HT-29 (cell line): Measurements from ENCODE around the gene MYO5B. TPM values are rescaled to one million over a fixed set of nuclear protein-coding genes. Genes with fewer than 3 reads are reported as not detected.
"Not testable (repeated sequence)": the region's sequence is repeated elsewhere in the genome, so short reads cannot be mapped to it uniquely, and the experiment has no call there.

Experiments
- DNase-seq: peaks from one replicate; pipeline ENCODE4 v3.0.0-alpha.2; 2015; ENCODE audit warnings: low spot score
- total RNA-seq: library from RNA; depleted of rRNA; stranded (reverse); fragments of >200 nt; shearing (Covaris generic); gene quantifications from 2 replicates; pipeline ENCODE4 v1.2.3, GENCODE V29; 2014

Gene MYO5B
- total RNA-seq, 1 experiment from 2014 or later = 29.3 TPM

GRCh38 chr18:49922228-49922627, 272.7 kb downstream of the MYO5B start:
- DNase-seq = no peak

- no peak for DNase-seq
Observed at GRCh38 chr18:49921318-49921985, 273.5 kb downstream of the MYO5B start.

GRCh38 chr18:49920731-49921130, 274.2 kb downstream of the MYO5B start:
- no peak for DNase-seq

GRCh38 chr18:49917742-49918141, 277.2 kb downstream of the MYO5B start:
- DNase-seq = no peak

- DNase-seq = no peak
Observed at GRCh38 chr18:49915352-49915751, 279.6 kb downstream of the MYO5B start.

- no peak for DNase-seq
Observed at GRCh38 chr18:49913221-49913620, 281.7 kb downstream of the MYO5B start.

- no peak for DNase-seq
Observed at GRCh38 chr18:49911427-49911826, 283.5 kb downstream of the MYO5B start.

GRCh38 chr18:49910986-49911385, 284.0 kb downstream of the MYO5B start:
- no peak for DNase-seq

GRCh38 chr18:49910019-49910418, 284.9 kb downstream of the MYO5B start:
- DNase-seq = no peak

GRCh38 chr18:49907346-49907929, 287.5 kb downstream of the MYO5B start:
- DNase-seq = no peak

- no peak for DNase-seq
Observed at GRCh38 chr18:49905771-49906170, 289.2 kb downstream of the MYO5B start.

- DNase-seq = no peak
Observed at GRCh38 chr18:49904871-49905555, 289.9 kb downstream of the MYO5B start.

GRCh38 chr18:49901862-49902340, 293.0 kb downstream of the MYO5B start:
- no peak for DNase-seq

GRCh38 chr18:49899657-49900330, 295.2 kb downstream of the MYO5B start:
- DNase-seq = peak; percentile 12

GRCh38 chr18:49898421-49898820, 296.5 kb downstream of the MYO5B start:
- peak; percentile 74 for DNase-seq

GRCh38 chr18:49894517-49895226, 300.3 kb downstream of the MYO5B start:
- DNase-seq = no peak

- DNase-seq = no peak
Observed at GRCh38 chr18:49893036-49893435, 301.9 kb downstream of the MYO5B start.

GRCh38 chr18:49892148-49892924, 302.6 kb downstream of the MYO5B start:
- DNase-seq = no peak

- no peak for DNase-seq
Observed at GRCh38 chr18:49890041-49890440, 304.9 kb downstream of the MYO5B start.

- DNase-seq = not testable (repeated sequence)
Observed at GRCh38 chr18:49889552-49889951, 305.4 kb downstream of the MYO5B start.
